NCI-H128 (cell line): ENCODE data around the gene CARMIL1.

Experiments used
- DNase-seq: peaks from one replicate; lab custom pipeline; 2025; ENCODE audit not compliant: unreplicated experiment; lab: John Stamatoyannopoulos, UW

The CARMIL1 gene

GRCh38 chr6:25278914-25279747, at the start of gene CARMIL1:
CARMIL1 (plus strand) TSS chr6:25279374; CDS start chr6:25279796, 422 bp downstream.
- DNase-seq: peak; percentile 52

- DNase-seq: no peak
These were observed 49.4 kb upstream of the CARMIL1 start for GRCh38 chr6:25229671-25230321.

- DNase-seq: no peak
These were observed 46.7 kb upstream of the CARMIL1 start for GRCh38 chr6:25232479-25232878.

- DNase-seq: no peak
These were observed 45.9 kb upstream of the CARMIL1 start for GRCh38 chr6:25233226-25233625.

- DNase-seq: no peak
These were observed 41.6 kb upstream of the CARMIL1 start for GRCh38 chr6:25237579-25237978.

- no peak for DNase-seq
These were observed 40.1 kb upstream of the CARMIL1 start for GRCh38 chr6:25239059-25239458.

GRCh38 chr6:25239498-25239897, 39.7 kb upstream of the CARMIL1 start:
- no peak for DNase-seq

GRCh38 chr6:25242567-25242966, 36.6 kb upstream of the CARMIL1 start:
- DNase-seq: no peak

- DNase-seq: no peak
These were observed 34.3 kb upstream of the CARMIL1 start for GRCh38 chr6:25244865-25245264.

- no peak for DNase-seq
These were observed 31.1 kb upstream of the CARMIL1 start for GRCh38 chr6:25248123-25248522.

GRCh38 chr6:25249133-25249532, 30.0 kb upstream of the CARMIL1 start:
- DNase-seq: no peak

GRCh38 chr6:25250878-25251277, 28.3 kb upstream of the CARMIL1 start:
- no peak for DNase-seq

GRCh38 chr6:25251426-25251825, 27.7 kb upstream of the CARMIL1 start:
- no peak for DNase-seq

- no peak for DNase-seq
These were observed 25.8 kb upstream of the CARMIL1 start for GRCh38 chr6:25253351-25253750.

- no peak for DNase-seq
These were observed 24.5 kb upstream of the CARMIL1 start for GRCh38 chr6:25254671-25255070.

- no peak for DNase-seq
These were observed 21.4 kb upstream of the CARMIL1 start for GRCh38 chr6:25257686-25258348.

- no peak for DNase-seq
These were observed 19.4 kb upstream of the CARMIL1 start for GRCh38 chr6:25259756-25260155.

- no peak for DNase-seq
These were observed 15.5 kb upstream of the CARMIL1 start for GRCh38 chr6:25263657-25264056.

GRCh38 chr6:25266456-25267100, 12.6 kb upstream of the CARMIL1 start:
- DNase-seq: no peak

- DNase-seq: no peak
These were observed 11.5 kb upstream of the CARMIL1 start for GRCh38 chr6:25267662-25268061.

- no peak for DNase-seq
These were observed 8.6 kb upstream of the CARMIL1 start for GRCh38 chr6:25270559-25270958.
